ENCODE measurements around the gene PSMA8.
A peak's percentile ranks its signal among the peaks of the same experiment; 100 is the strongest.
"Not testable (repeated sequence)": the region's sequence is repeated elsewhere in the genome, so short reads cannot be mapped to it uniquely, and the experiment has no call there.

The PSMA8 gene

DNA sequence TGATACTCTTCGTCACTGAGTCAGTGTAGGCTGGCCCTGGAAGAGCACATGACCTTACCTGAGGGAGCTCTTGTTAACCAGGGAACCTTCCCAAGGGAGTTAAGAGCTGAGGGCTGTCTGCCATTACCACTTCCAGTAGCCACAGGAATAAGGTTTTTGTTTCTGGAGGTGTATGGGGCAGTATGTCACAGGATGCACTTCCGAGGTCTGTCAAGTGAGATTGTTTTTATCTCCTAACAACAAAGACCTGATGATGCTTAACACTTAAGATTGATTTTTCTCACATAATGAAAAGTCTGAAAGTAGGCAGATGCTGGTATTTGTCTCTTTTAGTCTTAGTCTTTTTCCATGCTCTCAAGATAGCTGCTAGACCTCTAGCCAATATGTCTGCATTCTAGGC, 41.8 kb downstream of the PSMA8 start:
- DNase-seq (ENCODE audit: low spot score) = no peak

DNA sequence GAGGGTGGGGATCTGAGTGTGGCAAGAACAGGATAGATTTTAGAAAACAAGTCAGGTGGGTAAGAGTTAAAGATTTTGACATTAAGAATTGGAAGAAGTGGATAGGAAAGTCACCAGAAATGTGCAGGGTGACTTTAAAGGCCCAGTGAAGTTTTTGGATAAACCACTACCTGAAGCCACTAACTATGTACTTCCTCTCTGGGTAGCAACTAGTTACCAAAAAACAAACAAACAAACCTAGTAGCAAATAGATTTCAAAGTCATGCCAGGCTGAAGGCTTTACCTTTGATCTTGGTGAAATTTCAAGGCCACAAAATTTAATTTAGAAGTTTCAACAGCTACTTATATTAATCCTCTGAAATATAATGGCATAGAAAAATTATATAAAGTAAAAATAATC, 42.5 kb downstream of the PSMA8 start:
- no peak for DNase-seq (ENCODE audit: low spot score)

DNA sequence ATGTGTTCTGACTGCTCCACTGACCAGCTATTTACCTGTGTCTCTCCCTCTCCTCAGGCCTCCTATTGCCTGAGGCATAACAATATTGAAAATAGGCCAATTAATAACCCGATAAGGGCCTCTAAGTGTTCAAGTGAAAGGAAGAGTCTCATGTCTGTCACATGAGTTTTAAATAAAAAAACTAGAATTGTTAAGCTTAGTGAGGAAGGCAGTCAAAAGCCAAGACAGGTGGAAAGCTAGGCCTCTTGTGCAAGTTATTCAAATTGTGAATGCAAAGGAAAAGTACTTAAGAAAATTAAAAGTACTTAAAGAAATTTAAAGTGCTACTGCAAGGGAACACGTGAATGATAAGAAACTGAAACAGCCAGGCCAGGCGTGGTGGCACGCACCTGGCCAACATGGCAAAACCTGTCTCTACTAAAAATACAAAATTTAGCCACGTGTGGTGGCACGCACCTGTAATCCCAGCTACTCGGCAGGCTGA, 47.7 kb downstream of the PSMA8 start:
- no peak for DNase-seq (ENCODE audit: low spot score)

DNA sequence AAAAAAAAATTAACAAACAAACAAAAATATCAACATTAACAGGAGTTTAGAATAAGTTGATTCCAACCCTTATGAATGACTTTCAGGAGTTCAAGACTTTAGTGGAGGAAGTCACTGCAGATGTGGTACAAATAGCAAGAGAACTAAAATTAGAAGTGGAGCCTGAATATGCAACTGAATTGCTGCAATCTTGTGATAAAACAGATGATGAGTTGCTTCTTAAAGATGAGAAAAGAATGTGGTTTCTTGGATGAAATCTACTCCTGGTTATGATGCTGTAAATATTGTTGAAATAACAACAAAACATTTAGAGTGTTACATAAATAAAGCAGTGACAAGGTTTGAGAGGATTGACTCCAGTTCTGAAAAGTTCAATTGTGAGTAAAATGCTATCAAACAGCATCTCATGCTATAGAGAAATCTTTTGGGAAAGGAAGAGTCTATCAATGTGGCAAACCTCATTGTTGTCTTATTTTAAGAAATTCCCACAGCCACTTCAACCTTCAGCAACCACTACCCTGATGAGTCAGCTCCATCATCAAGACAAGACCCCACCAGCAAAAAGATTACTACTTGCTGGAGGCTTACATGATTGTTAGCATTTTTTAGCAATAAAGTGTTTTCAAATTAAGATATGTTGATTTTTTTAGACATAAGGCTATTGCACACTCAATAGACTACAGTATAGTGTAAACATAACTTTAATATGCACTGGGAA, 49.9 kb downstream of the PSMA8 start:
- no peak for DNase-seq (ENCODE audit: low spot score)

DNA sequence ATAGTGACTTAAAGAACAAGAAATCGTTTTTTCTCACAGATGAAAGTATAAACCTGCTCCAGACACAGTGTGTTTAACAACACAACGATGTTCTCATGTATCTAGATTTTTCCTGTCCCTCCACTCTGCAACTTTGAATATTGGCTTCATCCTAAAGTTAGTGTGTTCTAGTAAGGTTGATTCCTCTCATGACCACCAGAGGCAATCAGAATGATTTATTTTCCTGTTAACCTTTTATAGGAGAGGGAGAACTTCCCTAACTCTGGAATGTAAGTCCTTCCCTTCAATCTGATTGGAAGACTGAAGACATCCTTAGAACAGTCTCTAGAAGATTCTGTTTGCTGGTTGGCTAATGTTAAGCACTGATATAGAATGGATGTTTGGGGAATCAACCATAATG, 51.6 kb downstream of the PSMA8 start:
- DNase-seq (ENCODE audit: low spot score) = peak; percentile 57

DNA sequence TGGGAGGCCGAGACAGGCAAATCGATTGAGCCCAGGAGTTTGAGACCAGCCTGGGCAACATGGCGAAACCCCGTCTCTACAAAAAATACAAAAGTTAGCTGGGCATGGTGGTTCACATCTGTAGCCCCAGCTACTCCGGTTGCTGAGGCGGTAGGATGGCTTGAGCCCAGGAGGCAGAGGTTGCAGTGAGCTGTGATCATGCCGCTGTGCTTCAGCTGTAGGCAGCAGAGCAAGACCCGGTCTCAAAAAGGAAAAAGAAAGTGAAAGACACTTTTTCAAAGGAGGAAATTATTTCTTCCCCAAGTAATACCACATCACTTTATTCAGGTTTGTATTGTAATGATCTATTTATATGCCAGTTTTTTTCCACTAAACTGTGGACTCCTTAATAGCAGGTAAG, 56.8 kb downstream of the PSMA8 start:
- DNase-seq (ENCODE audit: low spot score) = no peak

DNA sequence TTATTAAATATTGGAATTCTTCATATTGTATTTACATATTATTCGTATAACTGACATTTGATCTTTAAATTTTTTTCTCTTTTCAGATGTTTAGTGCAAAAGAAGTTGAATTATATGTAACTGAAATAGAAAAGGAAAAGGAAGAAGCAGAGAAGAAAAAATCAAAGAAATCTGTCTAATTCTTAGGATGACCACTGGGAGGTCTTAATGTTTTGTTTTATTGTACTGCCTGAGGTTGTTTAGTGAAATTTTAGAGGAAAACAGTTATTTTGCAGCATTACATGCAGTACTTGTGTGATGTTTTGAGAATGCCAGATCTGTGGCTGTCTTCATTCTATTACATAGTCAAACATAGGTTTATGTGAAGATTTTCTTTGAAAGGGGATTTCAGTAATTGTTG, 58.6 kb downstream of the PSMA8 start:
- DNase-seq (ENCODE audit: low spot score) = peak; percentile 16

DNA sequence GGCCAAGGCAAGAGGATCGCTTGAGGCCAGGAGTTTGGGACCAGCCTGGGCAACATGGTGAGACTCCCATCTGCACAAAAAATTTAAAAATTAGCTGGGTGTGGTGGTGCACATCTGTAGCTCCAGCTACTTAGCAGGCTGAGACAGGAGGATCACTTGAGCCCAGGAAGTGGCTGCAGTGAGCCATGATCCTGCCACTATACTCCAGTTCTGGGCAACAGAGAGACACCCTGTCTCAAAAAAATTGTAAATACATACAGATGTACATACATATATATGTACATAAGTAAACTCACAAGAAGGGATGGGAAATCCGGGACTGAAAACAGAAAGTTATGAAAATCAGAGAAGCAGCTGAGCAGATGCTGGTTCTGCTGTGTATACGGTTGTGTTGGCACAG, 62.9 kb downstream of the PSMA8 start:
- no peak for DNase-seq (ENCODE audit: low spot score)

DNA sequence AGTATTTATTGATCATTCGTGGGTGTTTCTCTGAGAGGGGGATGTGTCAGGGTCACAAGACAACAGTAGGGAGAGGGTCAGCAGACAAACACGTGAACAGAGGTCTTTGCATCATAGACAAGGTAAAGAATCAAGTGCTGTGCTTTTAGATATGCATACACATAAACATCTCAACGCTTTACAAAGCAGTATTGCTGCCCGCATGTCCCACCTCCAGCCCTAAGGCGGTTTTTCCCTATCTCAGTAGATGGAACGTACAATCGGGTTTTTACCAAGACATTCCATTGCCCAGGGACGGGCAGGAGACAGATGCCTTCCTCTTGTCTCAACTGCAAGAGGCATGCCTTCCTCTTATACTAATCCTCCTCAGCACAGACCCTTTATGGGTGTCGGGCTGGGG, 68.3 kb downstream of the PSMA8 start:
- not testable (repeated sequence) for DNase-seq (ENCODE audit: low spot score)

DNA sequence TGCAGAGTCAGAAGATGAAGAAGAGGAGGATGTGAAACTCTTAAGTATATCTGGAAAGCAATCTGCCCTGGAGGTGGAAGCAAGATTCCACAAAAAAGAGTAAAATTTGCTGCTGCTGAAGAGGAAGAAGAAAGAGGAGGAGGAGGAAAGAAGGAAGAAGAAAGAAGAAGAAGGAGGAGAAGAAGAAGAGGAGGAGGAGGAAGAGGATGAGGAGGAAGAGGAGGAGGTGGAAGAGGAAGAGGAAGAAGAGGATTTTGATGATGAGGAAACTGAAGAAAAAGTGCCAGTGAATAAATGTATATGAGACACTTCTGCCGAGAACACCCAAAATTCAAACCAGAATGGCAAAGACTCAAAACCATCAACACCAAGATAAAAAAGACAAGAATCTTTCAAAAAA, 71.6 kb downstream of the PSMA8 start:
- DNase-seq (ENCODE audit: low spot score) = no peak

DNA sequence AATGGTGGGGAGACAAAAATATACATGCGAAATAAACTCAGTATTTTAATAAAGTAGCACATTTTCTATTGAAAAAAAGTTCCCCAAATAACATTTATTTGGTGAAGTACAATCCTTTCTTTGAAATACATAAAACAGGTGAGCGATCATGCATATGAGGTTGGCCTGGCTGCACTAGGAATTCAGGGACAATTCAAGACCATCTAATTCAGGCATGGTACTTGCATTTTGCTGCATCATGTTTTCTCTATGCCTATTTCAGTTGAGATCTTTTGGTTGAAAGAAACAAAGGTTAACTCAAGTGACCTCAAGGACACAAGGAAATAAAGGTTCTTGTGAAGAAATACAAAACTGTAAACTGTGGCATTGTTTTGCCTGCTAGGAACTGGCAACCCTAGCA, 72.8 kb downstream of the PSMA8 start:
- DNase-seq (ENCODE audit: low spot score) = no peak

DNA sequence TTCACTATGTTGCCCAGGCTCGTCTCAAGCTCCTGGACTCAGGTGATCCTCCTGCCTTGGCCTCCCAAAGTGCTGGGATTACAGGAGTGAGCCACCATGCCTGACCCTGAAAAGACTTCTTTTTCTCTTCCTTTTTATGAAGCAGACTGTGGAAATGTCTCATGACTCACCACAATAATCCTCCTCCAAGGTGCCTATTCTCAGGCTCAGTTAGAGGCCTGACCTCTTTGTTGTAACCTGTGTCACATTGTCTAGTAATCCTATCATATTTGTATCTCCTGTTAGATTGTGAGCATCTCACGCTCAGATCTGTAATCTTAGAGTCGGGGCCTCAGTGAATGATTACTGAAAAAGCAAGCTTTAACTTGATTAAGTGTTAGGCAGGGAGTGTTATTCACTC, 74.3 kb downstream of the PSMA8 start:
- no peak for DNase-seq (ENCODE audit: low spot score)

DNA sequence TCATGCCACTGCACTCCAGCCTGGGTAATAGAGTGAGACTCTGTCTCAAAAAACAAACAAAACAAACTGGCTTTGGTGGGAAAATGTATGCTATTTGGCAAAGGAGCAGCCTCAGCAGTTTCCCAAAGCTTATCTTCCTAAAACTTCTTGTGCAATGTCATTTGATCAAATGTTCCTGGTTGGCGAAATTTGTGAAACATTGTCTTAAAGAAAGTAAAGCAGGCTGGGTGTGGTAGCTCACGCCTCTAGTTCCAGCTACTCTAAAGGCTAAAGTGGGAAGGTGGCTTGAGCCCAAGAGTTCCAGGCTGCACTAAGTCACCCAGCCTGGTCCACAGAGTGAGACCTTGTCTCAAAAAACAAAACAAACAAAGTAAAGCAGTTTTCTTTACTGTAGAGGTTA, 75.3 kb downstream of the PSMA8 start:
- DNase-seq (ENCODE audit: low spot score) = no peak

DNA sequence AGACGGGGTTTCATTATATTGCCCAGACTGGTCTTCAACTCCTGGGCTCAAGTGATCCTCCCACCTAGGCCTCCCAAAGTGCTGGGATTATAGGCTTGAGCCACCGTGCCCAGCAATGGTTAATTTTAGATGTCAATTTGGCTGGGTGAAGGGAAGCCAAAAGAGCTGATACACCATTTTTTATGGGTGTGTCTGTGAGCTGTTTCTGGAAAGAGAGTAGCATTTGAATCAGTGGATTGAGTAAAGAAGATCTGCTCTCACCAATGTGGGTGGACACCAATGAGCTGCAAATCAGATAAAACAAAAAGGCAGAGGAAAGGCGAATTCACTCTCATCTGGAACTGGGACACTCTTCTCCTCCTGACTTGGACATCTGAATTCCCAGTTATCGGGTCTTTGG, 76.5 kb downstream of the PSMA8 start:
- DNase-seq (ENCODE audit: low spot score) = no peak

DNA sequence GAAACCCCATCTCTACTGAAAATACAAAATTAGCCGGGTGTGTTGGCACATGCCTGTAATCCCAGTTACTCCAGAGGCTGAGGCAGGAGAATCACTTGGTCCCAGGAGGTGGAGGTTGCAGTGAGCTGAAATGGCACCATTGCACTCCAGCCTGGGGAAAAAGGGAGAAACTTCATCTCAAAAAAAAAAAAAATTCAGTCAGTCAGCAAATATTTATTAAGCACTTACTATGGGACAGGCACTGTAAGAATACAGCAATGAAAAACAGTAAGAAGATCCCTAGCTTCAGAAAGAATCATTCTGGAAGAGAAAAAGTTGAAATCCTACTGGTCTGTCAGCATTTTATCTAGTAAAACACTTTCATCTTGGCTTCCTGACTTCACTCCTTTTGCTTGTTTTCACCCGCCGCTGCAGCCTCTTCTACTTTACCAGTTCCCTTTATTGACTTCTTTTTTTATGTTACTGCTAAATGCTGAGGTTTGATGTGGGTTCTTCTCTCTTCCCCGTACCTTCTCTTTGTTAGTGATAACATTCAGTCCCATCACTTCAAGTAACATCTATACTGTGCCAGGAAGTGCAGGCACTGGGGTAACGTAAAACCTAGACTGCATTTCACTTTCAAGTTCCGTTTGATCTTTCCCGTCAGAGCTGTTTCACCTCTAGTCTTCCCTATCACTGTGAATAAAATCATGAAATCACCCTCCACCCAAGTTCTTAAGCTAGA, 81.7 kb downstream of the PSMA8 start:
- no peak for DNase-seq (ENCODE audit: low spot score)

DNA sequence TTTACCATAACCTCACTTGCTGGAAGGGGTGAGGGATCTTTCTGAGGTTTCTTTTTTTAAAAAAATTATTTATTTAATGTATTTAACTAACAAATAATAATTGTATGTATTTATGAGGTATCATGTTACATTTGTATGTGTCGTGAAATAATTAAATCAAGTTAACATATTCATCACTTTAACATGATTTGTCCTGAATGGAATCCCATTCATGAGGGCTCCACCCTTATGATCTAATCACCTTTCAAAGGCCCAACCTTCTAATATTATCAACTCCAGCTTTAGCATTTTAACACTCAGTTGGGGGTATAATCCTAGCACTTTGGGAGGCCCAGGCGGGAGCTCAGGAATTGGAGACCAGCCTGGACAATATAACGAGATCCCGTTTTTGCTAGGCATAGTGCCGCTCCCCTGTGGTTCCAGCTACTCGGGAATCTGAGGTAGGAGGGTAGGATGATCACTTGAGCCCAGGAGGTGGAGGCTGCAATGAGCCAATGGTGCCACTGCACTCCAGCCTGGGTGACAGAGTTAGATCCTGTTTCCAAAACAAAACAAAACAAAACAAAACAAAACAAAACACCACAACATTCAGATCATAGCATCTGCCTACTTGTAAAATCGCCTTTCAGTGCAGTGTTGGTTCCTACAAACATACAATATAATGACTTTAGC, 91.5 kb downstream of the PSMA8 start:
- peak; percentile 9 for DNase-seq (ENCODE audit: low spot score)

DNA sequence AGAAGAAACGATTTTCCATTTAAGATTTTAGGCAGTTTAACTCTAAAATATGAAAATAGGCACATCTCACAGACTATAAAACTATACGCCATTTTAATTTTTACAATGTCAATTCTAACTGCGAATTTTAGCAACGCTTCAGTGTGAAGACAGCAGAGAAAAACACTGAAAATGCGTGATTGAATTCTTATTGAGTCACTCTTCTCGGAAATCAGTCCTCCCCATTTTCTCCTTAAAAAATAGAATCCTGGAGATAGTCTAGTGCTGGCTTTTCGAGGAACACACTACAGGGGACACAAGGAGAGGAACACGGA, 92.2 kb downstream of the PSMA8 start:
- no peak for DNase-seq (ENCODE audit: low spot score)

DNA sequence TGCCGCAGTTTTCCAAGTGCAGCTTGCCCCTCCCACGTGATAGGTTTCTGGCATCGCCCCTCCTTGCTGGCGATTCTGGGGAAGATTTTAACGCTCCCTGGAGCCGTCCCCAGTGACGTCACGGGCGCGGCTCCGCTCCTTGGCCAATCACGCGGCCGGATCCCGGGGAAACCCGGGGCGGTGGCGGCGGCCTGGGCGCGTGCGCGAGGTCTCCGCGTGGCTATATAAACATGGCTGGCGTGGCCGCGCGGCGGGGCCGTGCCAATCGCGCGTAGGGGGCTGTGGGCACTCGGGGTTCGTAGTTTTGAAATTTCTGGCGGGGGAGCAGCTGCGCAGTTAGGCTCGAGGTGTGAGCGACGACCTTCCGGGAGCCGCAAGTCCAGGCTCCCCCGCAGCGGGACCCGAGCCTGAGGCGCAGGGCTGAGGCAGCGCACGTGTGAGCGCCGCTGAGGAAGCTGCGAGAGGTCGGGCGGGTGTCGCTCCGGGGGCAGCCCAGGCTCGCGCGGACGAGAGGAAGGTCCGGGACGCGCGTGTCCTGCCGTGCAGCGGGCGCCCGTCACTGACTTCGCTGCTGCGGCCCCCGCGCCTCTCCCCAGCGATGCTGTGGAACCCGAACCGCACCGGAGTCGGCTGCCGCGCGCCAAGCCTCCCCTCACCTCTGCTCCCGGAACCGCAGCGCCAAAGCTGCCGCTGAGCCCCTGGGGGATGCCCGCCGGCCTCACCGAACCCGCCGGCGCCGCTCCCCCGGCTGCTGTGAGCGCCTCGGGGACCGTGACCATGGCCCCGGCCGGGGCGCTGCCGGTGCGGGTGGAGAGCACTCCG, 92.8 kb downstream of the PSMA8 start, which contains the start of gene TAF4B:
Gene TAF4B, plus strand, starts transcription at position 217 of the 822 bp plus-strand sequence. Its CDS starts 489 bp downstream, at position 706.
- DNase-seq (ENCODE audit: low spot score) = peak; percentile 93

DNA sequence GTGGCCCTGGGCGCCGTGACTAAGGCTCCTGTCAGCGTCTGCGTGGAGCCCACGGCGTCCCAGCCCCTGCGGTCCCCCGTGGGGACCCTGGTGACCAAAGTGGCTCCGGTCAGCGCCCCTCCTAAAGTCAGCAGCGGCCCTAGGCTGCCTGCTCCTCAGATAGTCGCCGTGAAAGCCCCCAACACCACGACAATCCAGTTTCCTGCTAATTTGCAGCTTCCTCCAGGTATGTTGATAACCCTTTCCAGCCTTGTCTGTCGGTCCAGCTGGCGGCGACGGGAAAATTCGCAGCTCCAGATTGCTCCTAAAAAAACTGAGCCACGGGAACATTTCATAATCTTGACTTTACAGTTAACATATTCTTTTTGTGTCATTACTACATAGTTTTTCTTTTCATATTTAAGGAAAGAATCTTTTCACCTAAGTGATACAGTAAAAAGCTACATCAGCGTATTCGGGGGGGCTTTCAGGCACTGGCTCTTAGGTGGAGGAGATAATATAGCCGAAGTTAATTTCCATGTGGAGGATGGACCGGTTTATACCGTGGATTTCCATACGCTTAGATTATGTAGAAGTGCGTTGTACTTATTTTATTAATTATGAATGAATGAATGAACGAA, 93.5 kb downstream of the PSMA8 start:
- DNase-seq (ENCODE audit: low spot score) = peak; percentile 30

DNA sequence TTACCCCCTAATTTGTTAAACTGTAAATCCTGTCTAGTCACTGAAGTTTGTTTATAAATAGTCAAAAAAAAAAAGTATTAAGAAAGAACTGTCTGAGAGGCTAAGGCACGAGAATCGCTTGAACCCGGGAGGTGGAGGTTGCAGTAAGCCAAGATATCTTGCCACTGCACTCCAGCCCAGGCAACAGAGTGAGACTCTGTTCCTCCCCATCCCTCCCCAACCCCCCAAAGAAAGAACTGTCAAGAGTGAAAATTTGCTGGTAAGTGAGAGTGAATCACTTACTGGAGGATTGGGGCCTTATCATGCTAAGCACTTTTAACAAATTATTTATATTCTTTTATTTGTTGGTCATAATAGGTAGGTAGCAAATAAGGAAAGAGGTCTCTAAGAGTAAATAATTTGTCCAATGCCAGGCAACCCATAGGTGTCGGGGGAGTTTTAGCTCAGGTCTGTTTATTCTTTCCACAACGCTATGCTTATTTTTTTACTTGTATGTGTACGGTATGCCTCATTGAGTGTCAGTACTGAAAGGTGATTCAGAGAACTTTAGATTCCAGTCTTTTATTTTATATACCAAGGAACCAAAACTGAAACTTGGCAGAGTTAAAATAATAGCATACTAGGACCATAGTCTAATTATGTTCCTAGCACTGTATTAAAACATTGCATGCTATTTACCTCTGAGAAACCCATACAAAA, 95.0 kb downstream of the PSMA8 start:
- peak; percentile 27 for DNase-seq (ENCODE audit: low spot score)

DNA sequence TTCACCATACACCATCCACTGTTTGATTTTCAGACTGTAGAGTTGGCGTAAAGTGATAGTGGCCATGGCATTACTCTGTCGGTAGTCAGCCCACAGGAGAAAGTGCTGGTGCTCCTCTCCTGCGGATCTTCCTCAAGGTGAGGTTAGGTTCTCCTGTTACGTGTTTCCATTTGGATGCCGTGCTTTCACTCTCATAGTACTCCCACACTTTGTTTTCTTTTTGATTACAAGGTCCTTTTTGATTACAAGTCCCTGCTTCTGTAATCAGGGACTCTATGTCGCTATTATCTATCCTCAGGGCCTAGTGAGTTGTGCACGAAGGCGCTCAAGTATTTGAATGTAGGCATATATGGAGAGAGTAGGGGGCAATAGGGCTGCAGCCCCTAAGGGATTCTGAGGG, 96.8 kb downstream of the PSMA8 start:
- no peak for DNase-seq (ENCODE audit: low spot score)
